Cardiac fibroblast (primary cell): Measurements from ENCODE around the gene ADAMTS2.

Experiments used
- DNase-seq, 2 donors: peaks; one replicate each; pipeline versions ENCODE4 v3.0.0 to v3.0.0-alpha.2; 2010; ENCODE audit warnings: low read depth in 2 of 2
- H3K4me3 ChIP-seq, 2 donors: replicated peaks in 1 of 2; 1 replicate in 1 of 2; 2 replicates in 1 of 2; pipeline ENCODE4 v1.5.1; 2011; ENCODE audit warnings: low read depth in 2 of 2, low read length in 2 of 2, mild to moderate bottlenecking in 2 of 2, moderate library complexity in 1 of 2
- CTCF ChIP-seq: IDR thresholded peaks from one replicate; pipeline ENCODE4 v1.5.1; 2011; ENCODE audit warnings: low read depth, mild to moderate bottlenecking, low read length, inconsistent platforms

Gene ADAMTS2

DNA sequence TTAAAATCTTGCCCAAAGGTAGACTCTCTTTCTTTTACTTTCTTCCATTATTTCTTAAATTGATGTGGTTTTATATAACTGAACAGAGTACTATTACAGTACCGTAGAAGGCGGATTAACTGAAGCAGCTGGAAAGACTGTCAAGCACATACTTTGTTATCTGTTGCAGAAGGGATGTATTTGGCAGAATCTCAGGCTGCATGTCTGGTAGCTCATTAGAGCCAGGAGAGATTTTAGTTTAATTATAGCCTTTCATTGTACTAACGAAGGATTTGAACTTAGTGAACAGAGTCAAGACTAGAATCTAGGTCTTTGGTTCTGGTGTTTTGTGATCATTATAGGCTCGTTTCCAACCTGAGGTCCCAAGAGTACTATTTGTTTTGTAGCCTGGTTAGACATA lies 264.5 kb downstream of the ADAMTS2 start:
- TF ChIP-seq CTCF, result no peak
- no peak overlapping the region for H3K4me3 ChIP-seq
- no peak for DNase-seq

DNA sequence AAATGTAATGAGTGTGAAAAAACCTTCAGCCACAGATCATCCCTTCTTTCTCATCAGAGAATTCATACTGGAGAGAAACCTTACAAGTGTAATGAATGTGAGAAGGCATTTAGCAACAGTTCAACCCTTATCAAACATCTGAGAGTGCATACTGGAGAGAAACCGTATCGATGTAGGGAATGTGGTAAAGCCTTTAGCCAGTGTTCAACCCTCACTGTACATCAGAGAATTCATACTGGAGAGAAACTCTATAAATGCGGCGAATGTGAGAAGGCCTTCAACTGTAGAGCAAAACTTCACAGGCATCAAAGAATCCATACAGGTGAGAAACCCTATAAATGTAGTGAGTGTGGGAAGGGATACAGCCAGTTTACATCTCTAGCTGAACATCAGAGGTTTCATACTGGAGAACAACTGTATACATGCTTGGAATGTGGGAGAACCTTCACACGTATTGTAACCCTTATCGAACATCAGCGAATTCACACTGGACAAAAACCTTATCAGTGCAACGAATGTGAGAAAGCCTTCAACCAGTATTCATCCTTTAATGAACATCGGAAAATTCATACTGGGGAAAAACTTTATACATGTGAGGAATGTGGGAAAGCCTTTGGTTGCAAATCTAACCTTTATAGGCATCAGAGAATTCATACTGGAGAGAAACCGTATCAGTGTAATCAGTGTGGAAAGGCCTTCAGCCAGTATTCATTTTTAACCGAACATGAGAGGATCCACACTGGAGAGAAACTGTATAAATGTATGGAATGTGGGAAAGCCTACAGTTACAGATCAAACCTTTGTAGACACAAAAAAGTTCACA lies 265.9 kb downstream of the ADAMTS2 start:
- H3K4me3 ChIP-seq, result no peak overlapping the region
- DNase-seq, result peak in 1 of 2 donors; percentile 17
- no peak for TF ChIP-seq CTCF

GRCh38 chr5:179065703-179066102 lies 279.6 kb downstream of the ADAMTS2 start:
- H3K4me3 ChIP-seq, result no peak overlapping the region
- no peak for DNase-seq
- no peak for TF ChIP-seq CTCF

GRCh38 chr5:179061025-179061424 lies 284.2 kb downstream of the ADAMTS2 start:
- H3K4me3 ChIP-seq, result peak overlapping the region; percentile 66 to 73
- DNase-seq, result peak in 1 of 2 donors; percentile 18
- TF ChIP-seq CTCF, result no peak
